ENCODE data around the gene WDR53.

- TF ChIP-seq CTCF (IDR thresholded peaks at IDR 0.05; ENCODE audit: low read depth, low read length): no peak
- TF ChIP-seq MAX (IDR thresholded peaks at IDR 0.05; ENCODE audit: low read depth, low read length): no peak
These were observed 51.1 kb downstream of the WDR53 start for GRCh38 chr3:196517162-196517800.

All from NB4 (cell line).